HG03039 (cell line): ENCODE results near the gene CFAP119.

Experiments
- ATAC-seq: cut with Tn5 transposase; IDR thresholded peaks from one replicate; pipeline ENCODE4 v1.9.1; 2021; ENCODE audit warnings: mild to moderate bottlenecking, moderate library complexity; ENCODE audit not compliant: unreplicated experiment

CFAP119 gene

GRCh38 chr16:30715750-30716445 lies 46.0 kb downstream of the CFAP119 start:
- no peak for ATAC-seq

DNA sequence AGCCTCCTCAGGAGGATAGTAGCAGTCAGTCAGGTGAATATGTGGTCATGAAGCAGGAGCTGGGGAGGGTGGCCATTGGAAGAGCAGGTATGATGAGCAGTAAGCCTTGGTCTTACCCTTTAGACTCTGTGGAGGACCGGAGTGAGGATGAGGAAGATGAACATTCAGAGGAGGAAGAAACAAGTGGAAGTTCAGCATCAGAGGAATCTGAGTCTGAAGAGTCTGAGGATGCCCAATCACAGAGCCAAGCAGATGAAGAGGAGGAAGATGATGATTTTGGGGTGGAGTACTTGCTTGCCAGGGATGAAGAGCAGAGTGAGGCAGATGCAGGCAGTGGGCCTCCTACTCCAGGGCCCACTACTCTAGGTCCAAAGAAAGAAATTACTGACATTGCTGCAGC lies 50.1 kb downstream of the CFAP119 start:
- no peak for ATAC-seq

- no peak for ATAC-seq
These were observed 50.9 kb downstream of the CFAP119 start for GRCh38 chr16:30710971-30711370.
